SK-N-SH (cell line): ENCODE measurements around the gene MFAP4. TPM values are rescaled to one million over a fixed set of nuclear protein-coding genes. Genes with fewer than 3 reads are reported as not detected.

Source experiments
- CTCF ChIA-PET: fragments of 300-600, 350-600 bp; formaldehyde crosslinking; extraction: SDS; loops from one replicate; lab custom pipeline; 2021; lab: Yijun Ruan, JAX
- POLR2A ChIA-PET: fragments of 350-600 bp; sonication (Branson Sonifier 250); formaldehyde crosslinking; extraction: SDS; loops from one replicate; lab custom pipeline; 2020; ENCODE audit warnings: antibody characterized with exemption, inconsistent platforms; lab: Yijun Ruan, JAX
- DNase-seq: peaks from one replicate; pipeline ENCODE4 v3.0.0; 2012
- H2AFZ ChIP-seq: fragments of 200-600 bp; sonication (generic); 2 replicates; pipeline ENCODE4 v1.8.1; 2016; ENCODE audit warnings: antibody characterized with exemption, mild to moderate bottlenecking, low read depth
- H3F3A ChIP-seq: fragments of 200-600 bp; sonication (generic); replicated peaks from 2 replicates; pipeline ENCODE3; 2016; ENCODE audit warnings: antibody characterized with exemption, mild to moderate bottlenecking; ENCODE audit not compliant: insufficient read depth
- H3K27ac ChIP-seq, 2 experiments: fragments of 200-500 bp in 1 of 2; fragments of 200-600 bp in 1 of 2; sonication (Bioruptor generic) in 1 of 2; sonication (generic), shearing (Covaris generic) in 1 of 2; 2 replicates each; pipeline versions ENCODE4 v1.5.1 to v1.6.1; 2014 to 2016; ENCODE audit warnings: low read depth in 2 of 2, inconsistent platforms in 1 of 2, low read length in 1 of 2, mild to moderate bottlenecking in 1 of 2, mixed read lengths in 1 of 2
- H3K27me3 ChIP-seq: fragments of 200-600 bp; sonication (generic), shearing (Covaris generic); 2 replicates; pipeline ENCODE4 v1.6.1; 2016; ENCODE audit warnings: mixed run types; ENCODE audit not compliant: insufficient read depth
- H3K36me3 ChIP-seq, 2 experiments: fragments of 200-500 bp in 1 of 2; fragments of 200-600 bp in 1 of 2; sonication (Bioruptor generic) in 1 of 2; sonication (generic) in 1 of 2; replicated peaks in 1 of 2; 2 replicates each; pipeline versions ENCODE3 to v1.5.1; 2014 to 2016; ENCODE audit warnings: low read length in 1 of 2, mild to moderate bottlenecking in 1 of 2; ENCODE audit not compliant: insufficient read depth in 2 of 2, control insufficient read depth in 1 of 2
- H3K4me1 ChIP-seq, 2 experiments: fragments of 200-500 bp in 1 of 2; fragments of 200-600 bp in 1 of 2; sonication (Bioruptor generic) in 1 of 2; sonication (generic), shearing (Covaris generic) in 1 of 2; 2 replicates each; pipeline versions ENCODE4 v1.5.1 to v1.6.1; 2014 to 2016; ENCODE audit warnings: low read depth in 1 of 2, low read length in 1 of 2, mixed run types in 1 of 2; ENCODE audit not compliant: insufficient read depth in 2 of 2, control insufficient read depth in 1 of 2
- H3K4me2 ChIP-seq: fragments of 200-600 bp; sonication (generic), shearing (Covaris generic); 2 replicates; pipeline ENCODE4 v1.6.1; 2017; ENCODE audit warnings: mixed run types
- H3K4me3 ChIP-seq, 2 experiments: fragments of 200-500 bp in 1 of 2; fragments of 200-600 bp in 1 of 2; sonication (Bioruptor generic) in 1 of 2; sonication (generic), shearing (Covaris generic) in 1 of 2; 2 replicates each; pipeline versions ENCODE4 v1.5.1 to v1.8.1; 2014 to 2016; ENCODE audit warnings: low read depth in 2 of 2, inconsistent platforms in 1 of 2, low read length in 1 of 2, mild to moderate bottlenecking in 1 of 2, mixed read lengths in 1 of 2, moderate library complexity in 1 of 2
- H3K79me2 ChIP-seq: fragments of 200-600 bp; sonication (generic); 2 replicates; pipeline ENCODE4 v1.8.1; 2017; ENCODE audit warnings: mild to moderate bottlenecking; ENCODE audit not compliant: insufficient read depth
- H3K9ac ChIP-seq: fragments of 200-600 bp; sonication (generic); 2 replicates; pipeline ENCODE4 v1.6.1; 2017; ENCODE audit warnings: mixed run types
- H3K9me2 ChIP-seq: fragments of 200-600 bp; sonication (generic); 2 replicates; pipeline ENCODE4 v1.6.1; 2017; ENCODE audit warnings: mixed run types
- H3K9me3 ChIP-seq: fragments of 200-600 bp; sonication (generic); 2 replicates; pipeline ENCODE4 v1.6.1; 2017; ENCODE audit warnings: mixed run types, mild to moderate bottlenecking, moderate library complexity
- H4K20me1 ChIP-seq: fragments of 200-600 bp; sonication (generic); 2 replicates; pipeline ENCODE4 v1.6.1; 2017; ENCODE audit warnings: mild to moderate bottlenecking, mixed run types; ENCODE audit not compliant: insufficient read depth
- EZH2phosphoT487 ChIP-seq: fragments of 200-600 bp; sonication (generic); IDR thresholded peaks from 2 replicates; pipeline ENCODE4 v1.6.1; 2017; ENCODE audit warnings: low read depth, mixed run types, mild to moderate bottlenecking, antibody characterized with exemption, moderate library complexity, borderline replicate concordance
- FOXM1 ChIP-seq: IDR thresholded peaks from 2 replicates; pipeline ENCODE4 v1.4.0; 2012; ENCODE audit warnings: low read depth, mild to moderate bottlenecking
- GABPA ChIP-seq: IDR thresholded peaks from 2 replicates; pipeline ENCODE4 v1.4.0; 2012; ENCODE audit warnings: low read depth, mild to moderate bottlenecking
- PBX3 ChIP-seq: IDR thresholded peaks from 2 replicates; pipeline ENCODE4; 2012
- POLR2AphosphoS5 ChIP-seq: IDR thresholded peaks from 2 replicates; pipeline ENCODE4 v1.6.1; 2012; ENCODE audit warnings: low read depth, low read length
- RAD21 ChIP-seq: IDR thresholded peaks from 2 replicates; pipeline ENCODE4 v1.6.1; 2012; ENCODE audit warnings: mild to moderate bottlenecking, low read length
- RCOR1 ChIP-seq: fragments of 150-350 bp; IDR thresholded peaks from 2 replicates; pipeline ENCODE4 v1.6.1; 2017; ENCODE audit warnings: antibody characterized with exemption, low read length
- RFX5 ChIP-seq: IDR thresholded peaks from 2 replicates; pipeline ENCODE4 v1.6.1; 2012; ENCODE audit warnings: mild to moderate bottlenecking, improper control_type of control experiment, low read length
- SMC3 ChIP-seq: IDR thresholded peaks from 2 replicates; pipeline ENCODE4 v1.6.1; 2012; ENCODE audit warnings: low read depth, low read length, improper control_type of control experiment
- TAF1 ChIP-seq: IDR thresholded peaks from 2 replicates; pipeline ENCODE4 v1.6.1; 2012; ENCODE audit warnings: low read depth, mild to moderate bottlenecking, low read length, moderate library complexity, borderline replicate concordance
- TCF12 ChIP-seq: IDR thresholded peaks from 2 replicates; pipeline ENCODE4 v1.4.0; 2012
- ZBTB33 ChIP-seq: IDR thresholded peaks from 2 replicates; pipeline ENCODE4 v1.4.0; 2012; ENCODE audit warnings: low read depth, borderline replicate concordance
- WGBS: methylation state at CpG from one replicate; pipeline ENCODE4 v1.1.6; 2017; ENCODE audit warnings: low lambda C conversion rate; 5-methylcytosine and 5-hydroxymethylcytosine counted together
- polyA plus RNA-seq, 3 experiments: library from polyadenylated mRNA; depleted of rRNA; stranded (reverse); fragments of >200 nt; gene quantifications; 2 replicates each; pipeline ENCODE4 v1.2.3, GENCODE V29; 2012

The MFAP4 gene
- polyA plus RNA-seq, 1 of the 3 experiments (the other 2 are of a cell fraction): 120 TPM

GRCh38 chr17:19359856-19360255 is 27.1 kb downstream of the MFAP4 start:
- no peak for TF ChIP-seq RFX5
- no peak for TF ChIP-seq TAF1
- TF ChIP-seq PBX3: no peak
- TF ChIP-seq GABPA: no peak
- TF ChIP-seq TCF12: no peak
- no peak for TF ChIP-seq FOXM1
- TF ChIP-seq EZH2phosphoT487: no peak
- TF ChIP-seq SMC3: no peak
- TF ChIP-seq RAD21: no peak
- H3K9me2 ChIP-seq: no peaks in the 10 kb centered on the region
- H2AFZ ChIP-seq: no peak overlapping the region
- no peak overlapping the region for H3K4me2 ChIP-seq
- H3K4me3 ChIP-seq: no peak overlapping the region
- no peaks in the 10 kb centered on the region for H4K20me1 ChIP-seq
- peaks cover 10 to 24% of the 10 kb centered on the region in 2 experiments; a peak in 2 of 4 replicates for H3K4me1 ChIP-seq
- H3F3A ChIP-seq: peaks cover 16% of the 10 kb centered on the region
- no peaks in the 10 kb centered on the region for H3K27me3 ChIP-seq
- 94% methylated on average over 4 of the region's 5 CpGs for WGBS
- DNase-seq: no peak
- no peak overlapping the region for H3K27ac ChIP-seq
- peaks cover 8% of the 10 kb centered on the region for H3K79me2 ChIP-seq
- H3K9ac ChIP-seq: no peak overlapping the region
- H3K36me3 ChIP-seq: peaks cover 0 to 9% of the 10 kb centered on the region in 2 experiments
- ChIA-PET POLR2A (no interaction called here), CTCF (interaction anchor here (1.2 to 12.0 kb wide), 2 partner anchors 86 to 407 kb away, joined by 3 to 305 read pairs; no protein-coding TSS in a partner anchor)
- H3K9me3 ChIP-seq: no peaks in the 10 kb centered on the region

GRCh38 chr17:19359151-19359550 is 27.8 kb downstream of the MFAP4 start:
- TF ChIP-seq POLR2AphosphoS5 (no peak), RCOR1 (no peak)
- Histone ChIP-seq H3K4me3 (no peak overlapping the region), H3K4me1 (peaks cover 13 to 17% of the 10 kb centered on the region in 2 experiments; a peak in 2 of 4 replicates), H3K36me3 (peaks cover 0 to 9% of the 10 kb centered on the region in 2 experiments), H3K27ac (no peak overlapping the region), H3F3A (peaks cover 23% of the 10 kb centered on the region), H3K9ac (no peak overlapping the region), H3K79me2 (peaks cover 8% of the 10 kb centered on the region), H4K20me1 (peaks cover 4% of the 10 kb centered on the region; the same call in 1 of the 2 replicates), H3K9me2 (no peaks in the 10 kb centered on the region), H3K27me3 (no peaks in the 10 kb centered on the region), H2AFZ (no peak overlapping the region), H3K4me2 (no peak overlapping the region), H3K9me3 (no peaks in the 10 kb centered on the region)
- ChIA-PET POLR2A (no interaction called here), CTCF (interaction anchor here (0.8 to 12.0 kb wide), 3 partner anchors 87 to 407 kb away, joined by 3 to 305 read pairs (median 3); no protein-coding TSS in a partner anchor)
- no peak for DNase-seq
- WGBS: 89% methylated on average over 7 of the region's 7 CpGs

- TF ChIP-seq ZBTB33: no peak
- TF ChIP-seq, all 33 proteins: peak for 0
- no peak for DNase-seq
- CTCF ChIA-PET: interaction anchor here (1.2 to 12.0 kb wide), 2 partner anchors 53 to 88 kb away, joined by 3 to 305 read pairs; partner anchors contain the start of gene RNF112
Measured at GRCh38 chr17:19357761-19358160, 29.2 kb downstream of the MFAP4 start.

More at GRCh38 chr17:19357761-19358160, 29.2 kb downstream of the MFAP4 start:
- Histone ChIP-seq H2AFZ (no peak overlapping the region), H3K79me2 (peaks cover 8% of the 10 kb centered on the region), H3K9ac (no peak overlapping the region), H3K4me3 (no peak overlapping the region), H3F3A (peaks cover 29% of the 10 kb centered on the region), H3K9me2 (no peaks in the 10 kb centered on the region), H3K27ac (no peak overlapping the region), H3K36me3 (peaks cover 0 to 9% of the 10 kb centered on the region in 2 experiments), H3K9me3 (no peaks in the 10 kb centered on the region), H3K4me2 (no peak overlapping the region), H3K4me1 (peaks cover 9 to 10% of the 10 kb centered on the region in 2 experiments; a peak in 2 of 4 replicates), H4K20me1 (peaks cover 4% of the 10 kb centered on the region; the same call in 1 of the 2 replicates), H3K27me3 (no peaks in the 10 kb centered on the region)
- 76% methylated on average over 4 of the region's 7 CpGs for WGBS
- POLR2A ChIA-PET: no interaction called here
